ENCODE results near the gene SUSD6.

Gene SUSD6

DNA sequence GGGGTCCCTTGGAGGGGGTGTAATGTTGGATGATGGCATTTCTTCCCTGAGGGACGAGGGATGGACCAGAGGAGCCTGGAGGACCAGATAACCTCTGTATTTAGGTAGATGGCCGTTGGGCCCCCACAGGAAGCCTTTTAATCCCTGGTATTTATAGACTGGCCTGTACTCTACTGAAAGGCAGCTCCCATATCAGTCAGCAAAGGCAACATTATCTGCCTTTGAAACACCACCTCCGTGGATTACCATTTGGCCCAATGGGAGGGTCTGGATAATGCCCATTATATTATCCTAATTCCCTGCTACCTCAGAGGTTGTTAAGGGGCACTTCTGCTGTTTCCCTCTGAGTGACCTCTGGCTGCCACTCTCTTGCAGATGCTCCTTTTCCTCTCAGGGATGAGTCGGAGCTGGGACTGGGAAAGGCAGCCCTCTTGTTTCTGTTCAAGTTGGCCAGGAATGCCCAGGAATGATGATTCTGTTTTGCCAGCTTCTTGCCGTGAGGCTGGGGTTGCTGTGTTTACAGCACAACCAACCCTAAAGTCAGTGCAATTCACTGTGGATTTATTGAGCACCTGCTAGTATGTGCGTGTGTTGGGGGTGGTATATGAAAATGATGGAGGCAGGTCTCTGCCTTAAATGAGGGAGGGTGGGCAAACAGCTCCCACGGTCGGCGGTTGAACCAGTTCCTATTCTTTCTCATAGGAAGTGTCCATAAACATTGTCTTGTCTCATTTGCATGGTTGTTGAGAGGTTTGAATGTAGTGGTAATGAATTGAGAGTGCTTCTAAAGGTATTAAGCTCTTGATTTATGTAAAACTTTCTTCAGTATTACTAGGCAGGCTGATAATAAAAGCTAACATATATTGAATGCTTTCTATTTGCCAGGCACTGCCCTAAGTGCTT, 18.1 kb downstream of the SUSD6 start:
- H3K4me3 ChIP-seq (ENCODE audit: low read length), result no peak overlapping the region
- H3K27ac ChIP-seq (ENCODE audit: low read length), result no peak overlapping the region
- H3K36me3 ChIP-seq (replicated peaks; ENCODE audit: low read depth, low read length), result no peaks in the 10 kb centered on the region
- H3K27me3 ChIP-seq (ENCODE audit: low read depth, low read length), result no peaks in the 10 kb centered on the region
- no peaks in the 10 kb centered on the region for H3K9me3 ChIP-seq (ENCODE audit: insufficient read depth, low read length)
- no peak overlapping the region for H2AFZ ChIP-seq (ENCODE audit: low read depth, low read length)
- peaks cover 70% of the 10 kb centered on the region for H4K20me1 ChIP-seq (ENCODE audit: insufficient read depth, low read length)
- H3K9ac ChIP-seq (ENCODE audit: low read length), result no peak overlapping the region
- peaks cover 36% of the 10 kb centered on the region for H3K4me1 ChIP-seq (ENCODE audit: low read length)
- peaks cover 92% of the 10 kb centered on the region for H3K79me2 ChIP-seq (ENCODE audit: low read length)
- TF ChIP-seq CTCF (IDR thresholded peaks at IDR 0.05; ENCODE audit: low read depth, low read length) (no peak), EZH2phosphoT487 (IDR thresholded peaks at IDR 0.05; ENCODE audit: low read depth) (no peak)
- peak overlapping the region; percentile 39 for H3K4me2 ChIP-seq (ENCODE audit: low read length)

GRCh38 chr14:69630360-69630759, 19.0 kb downstream of the SUSD6 start:
- no peaks in the 10 kb centered on the region for H3K36me3 ChIP-seq (replicated peaks; ENCODE audit: low read depth, low read length)

GRCh38 chr14:69631509-69631908, 20.1 kb downstream of the SUSD6 start:
- Histone ChIP-seq H4K20me1 (ENCODE audit: insufficient read depth, low read length) (peaks cover 73% of the 10 kb centered on the region), H3K79me2 (ENCODE audit: low read length) (peaks cover 92% of the 10 kb centered on the region), H3K9me3 (ENCODE audit: insufficient read depth, low read length) (no peaks in the 10 kb centered on the region), H3K36me3 (replicated peaks; ENCODE audit: low read depth, low read length) (no peaks in the 10 kb centered on the region), H2AFZ (ENCODE audit: low read depth, low read length) (no peak overlapping the region), H3K27ac (ENCODE audit: low read length) (no peak overlapping the region), H3K4me1 (ENCODE audit: low read length) (peaks cover 37% of the 10 kb centered on the region), H3K4me3 (ENCODE audit: low read length) (no peak overlapping the region), H3K9ac (ENCODE audit: low read length) (no peak overlapping the region), H3K4me2 (ENCODE audit: low read length) (no peak overlapping the region), H3K27me3 (ENCODE audit: low read depth, low read length) (no peaks in the 10 kb centered on the region)
- TF ChIP-seq CTCF (IDR thresholded peaks at IDR 0.05; ENCODE audit: low read depth, low read length) (no peak), EZH2phosphoT487 (IDR thresholded peaks at IDR 0.05; ENCODE audit: low read depth) (no peak)

More at GRCh38 chr14:69630360-69630759, 19.0 kb downstream of the SUSD6 start:
- Histone ChIP-seq H2AFZ (ENCODE audit: low read depth, low read length) (no peak overlapping the region), H3K4me2 (ENCODE audit: low read length) (peak overlapping the region; percentile 39; the same call in 1 of the 2 replicates), H3K27ac (ENCODE audit: low read length) (no peak overlapping the region), H3K4me3 (ENCODE audit: low read length) (no peak overlapping the region), H3K79me2 (ENCODE audit: low read length) (peaks cover 92% of the 10 kb centered on the region), H4K20me1 (ENCODE audit: insufficient read depth, low read length) (peaks cover 74% of the 10 kb centered on the region), H3K9me3 (ENCODE audit: insufficient read depth, low read length) (no peaks in the 10 kb centered on the region), H3K27me3 (ENCODE audit: low read depth, low read length) (no peaks in the 10 kb centered on the region), H3K9ac (ENCODE audit: low read length) (no peak overlapping the region), H3K4me1 (ENCODE audit: low read length) (peaks cover 33% of the 10 kb centered on the region)
- TF ChIP-seq EZH2phosphoT487 (IDR thresholded peaks at IDR 0.05; ENCODE audit: low read depth), result no peak
- no peak for TF ChIP-seq CTCF (IDR thresholded peaks at IDR 0.05; ENCODE audit: low read depth, low read length)

GRCh38 chr14:69632164-69632563, 20.8 kb downstream of the SUSD6 start:
- Histone ChIP-seq H3K36me3 (replicated peaks; ENCODE audit: low read depth, low read length) (no peaks in the 10 kb centered on the region), H4K20me1 (ENCODE audit: insufficient read depth, low read length) (peaks cover 68% of the 10 kb centered on the region), H3K9ac (ENCODE audit: low read length) (no peak overlapping the region), H3K79me2 (ENCODE audit: low read length) (peaks cover 92% of the 10 kb centered on the region), H3K4me3 (ENCODE audit: low read length) (no peak overlapping the region), H2AFZ (ENCODE audit: low read depth, low read length) (no peak overlapping the region), H3K4me2 (ENCODE audit: low read length) (no peak overlapping the region), H3K27ac (ENCODE audit: low read length) (no peak overlapping the region), H3K27me3 (ENCODE audit: low read depth, low read length) (no peaks in the 10 kb centered on the region), H3K4me1 (ENCODE audit: low read length) (peaks cover 44% of the 10 kb centered on the region), H3K9me3 (ENCODE audit: insufficient read depth, low read length) (no peaks in the 10 kb centered on the region)
- TF ChIP-seq CTCF (IDR thresholded peaks at IDR 0.05; ENCODE audit: low read depth, low read length), result no peak
- no peak for TF ChIP-seq EZH2phosphoT487 (IDR thresholded peaks at IDR 0.05; ENCODE audit: low read depth)

Data from OCI-LY3 (cell line).